MCF 10A (cell line): Measurements from ENCODE around the gene MAEA. TPM values are rescaled to one million over a fixed set of nuclear protein-coding genes. Genes with fewer than 3 reads are reported as not detected.

ENCODE experiments used
- BruUV-seq: library from RNA; stranded (reverse); fragments of 400-500 nt; replicated peaks from 2 replicates; lab custom pipeline; 2021; lab: Mats Ljungman, UMichigan
- CTCF ChIA-PET: fragments of 300-600 bp; sonication (Branson Sonifier 250); formaldehyde crosslinking; extraction: SDS; loops from one replicate; lab custom pipeline; 2021; ENCODE audit warnings: antibody characterized with exemption, inconsistent platforms; lab: Yijun Ruan, JAX
- POLR2A ChIA-PET: fragments of 300-600, 350-650 bp; sonication (Branson Sonifier 250); formaldehyde crosslinking; extraction: SDS; loops from one replicate; lab custom pipeline; 2020; ENCODE audit warnings: antibody characterized with exemption, inconsistent platforms; lab: Yijun Ruan, JAX
- DNase-seq: peaks from one replicate; pipeline ENCODE4 v3.0.0-alpha.2; 2018; ENCODE audit not compliant: unreplicated experiment
- H3K27ac Mint-ChIP-seq: one replicate; pipeline ENCODE4 v1.8.0; 2022; ENCODE audit warnings: mild to moderate bottlenecking, low read depth, mixed read lengths; ENCODE audit not compliant: unreplicated experiment
- H3K27me3 Mint-ChIP-seq: one replicate; pipeline ENCODE4 v1.8.0; 2022; ENCODE audit warnings: mixed read lengths; ENCODE audit not compliant: insufficient read depth, unreplicated experiment
- H3K36me3 Mint-ChIP-seq: one replicate; pipeline ENCODE4 v1.8.0; 2022; ENCODE audit warnings: mild to moderate bottlenecking, moderate library complexity, mixed read lengths; ENCODE audit not compliant: insufficient read depth, unreplicated experiment
- H3K4me1 Mint-ChIP-seq: one replicate; pipeline ENCODE4 v1.8.0; 2022; ENCODE audit warnings: mixed read lengths; ENCODE audit not compliant: insufficient read depth, unreplicated experiment
- H3K4me3 Mint-ChIP-seq: one replicate; pipeline ENCODE4 v1.8.0; 2022; ENCODE audit warnings: mild to moderate bottlenecking, moderate library complexity, mixed read lengths; ENCODE audit not compliant: unreplicated experiment
- H3K9me3 Mint-ChIP-seq: one replicate; pipeline ENCODE4 v1.8.0; 2022; ENCODE audit warnings: mixed read lengths; ENCODE audit not compliant: unreplicated experiment
- CTCF ChIP-seq: fragments of 200-600 bp; IDR thresholded peaks from one replicate; pipeline ENCODE4 v1.8.0; 2022; ENCODE audit warnings: antibody characterized with exemption, mild to moderate bottlenecking; ENCODE audit not compliant: unreplicated experiment
- intact Hi-C: fragments of 100-400 bp; cut with micrococcal nuclease; formaldehyde crosslinking; loops from 2 replicates; pipeline ENCODE4 v1.14.1; 2022
- total RNA-seq: library from RNA; stranded (reverse); gene quantifications from 2 replicates; pipeline ENCODE4 v1.2.3, GENCODE V29; 2022

Gene MAEA
- total RNA-seq, 1 experiment from 2014 or later: 89.6 TPM

DNA sequence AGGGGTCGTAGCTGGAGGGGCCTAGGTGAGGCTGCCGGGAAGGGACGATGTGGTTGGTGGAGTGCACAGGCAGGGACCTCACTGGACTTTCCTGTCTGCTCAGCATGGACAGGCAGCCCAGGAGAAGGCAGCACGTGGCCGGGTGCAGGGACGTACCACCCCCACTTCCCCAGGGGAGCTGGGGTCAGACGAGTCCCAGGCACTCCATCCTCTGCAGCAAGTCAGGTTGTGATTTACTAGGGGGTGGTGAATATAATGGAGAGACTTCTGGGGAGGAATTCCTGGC lies 39.2 kb upstream of the MAEA start:
- TF ChIP-seq CTCF: no peak
- peaks cover 28% of the 10 kb centered on the region for H3K36me3 Mint-ChIP-seq
- POLR2A ChIA-PET: interaction anchor here (0.9 to 5.7 kb wide), 3 partner anchors 40 to 97 kb away, joined by 3 to 112 read pairs (median 41); partner anchors contain the start of genes MAEA and UVSSA

DNA sequence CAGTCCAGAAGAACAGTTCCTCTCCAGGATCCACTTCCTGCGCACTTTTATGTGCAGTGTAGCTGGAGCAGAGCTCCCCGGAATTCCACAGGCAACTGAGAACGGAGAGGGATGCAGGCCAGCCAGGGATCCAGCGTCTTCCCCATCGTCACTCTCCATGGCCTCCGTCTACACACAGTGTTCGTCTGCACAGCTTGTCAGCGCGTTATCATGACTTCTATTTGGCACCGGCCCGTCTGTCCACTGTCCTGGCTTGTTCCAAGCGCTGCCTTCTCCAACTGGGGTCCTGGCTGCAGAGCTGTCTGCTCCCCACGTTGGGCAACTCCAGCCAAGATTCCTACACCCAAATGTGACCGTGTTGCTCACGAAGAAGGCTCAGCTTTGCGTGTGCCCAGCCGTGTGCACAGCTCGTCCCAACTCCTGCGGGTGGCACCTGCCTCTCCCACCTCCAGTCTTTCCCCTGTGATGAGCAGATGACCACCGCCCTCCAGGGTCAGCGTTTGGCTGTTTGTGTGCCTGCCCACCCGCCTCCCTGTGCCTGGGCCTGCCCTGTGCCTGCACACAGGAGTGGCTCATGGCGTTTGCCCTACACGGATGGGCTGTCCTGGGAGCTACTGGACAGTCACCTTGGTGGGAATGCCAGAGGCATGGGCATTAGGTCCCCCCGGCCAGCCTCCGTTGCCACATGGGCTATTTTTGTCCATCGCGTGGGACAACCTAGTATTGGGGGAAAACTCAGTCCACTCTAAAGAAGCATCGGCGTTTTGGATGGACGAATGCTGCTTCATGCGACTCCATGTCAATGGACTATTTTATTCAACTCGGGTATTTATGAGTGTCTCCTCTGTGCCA lies 38.5 kb upstream of the MAEA start:
- H3K27me3 Mint-ChIP-seq: no peaks in the 10 kb centered on the region
- intact Hi-C loops: no loop called here
- no peak overlapping the region for H3K27ac Mint-ChIP-seq
- BruUV-seq: no TSS peak
- CTCF ChIA-PET: interaction anchor here (0.5 to 1.3 kb wide), 4 partner anchors 17 to 199 kb away, joined by 3 to 4 read pairs (median 3); partner anchors contain the start of gene UVSSA
- DNase-seq: no peak
- POLR2A ChIA-PET: interaction anchor here (0.6 to 5.7 kb wide), 4 partner anchors 39 to 446 kb away, joined by 3 to 112 read pairs (median 22); partner anchors contain the start of genes MAEA and UVSSA
- peak overlapping the region; percentile 35 for H3K4me3 Mint-ChIP-seq
- H3K9me3 Mint-ChIP-seq: peaks cover 25% of the 10 kb centered on the region
- no peak for TF ChIP-seq CTCF
- H3K4me1 Mint-ChIP-seq: peaks cover 8% of the 10 kb centered on the region
- H3K36me3 Mint-ChIP-seq: peaks cover 27% of the 10 kb centered on the region

More for the DNA sequence above, 39.2 kb upstream of the MAEA start:
- Mint-ChIP-seq H3K4me1 (peaks cover 8% of the 10 kb centered on the region), H3K27me3 (no peaks in the 10 kb centered on the region), H3K4me3 (peak overlapping the region; percentile 35), H3K27ac (no peak overlapping the region), H3K9me3 (peaks cover 18% of the 10 kb centered on the region)
- CTCF ChIA-PET: interaction anchor here (0.5 to 1.3 kb wide), 4 partner anchors 15 to 199 kb away, joined by 3 to 4 read pairs (median 3); partner anchors contain the start of gene UVSSA
- no TSS peak for BruUV-seq
- no peak for DNase-seq
- intact Hi-C loops: no loop called here

DNA sequence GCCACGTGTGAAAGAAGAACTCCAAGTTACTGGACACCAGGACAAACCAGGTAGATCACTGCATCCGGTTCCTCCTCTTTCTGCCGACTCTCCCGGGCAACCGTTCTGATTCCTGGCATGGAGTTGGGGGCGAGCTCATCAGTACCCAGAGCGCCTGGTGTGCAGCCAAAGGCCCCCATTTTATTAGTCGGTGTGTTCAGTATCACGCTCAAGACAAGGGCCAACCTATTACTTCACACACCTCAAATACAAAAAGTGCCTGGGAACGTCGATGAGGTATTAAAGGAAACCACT lies 38.0 kb upstream of the MAEA start:
- intact Hi-C loops: no loop called here
- Mint-ChIP-seq H3K9me3 (peaks cover 29% of the 10 kb centered on the region), H3K4me1 (peaks cover 8% of the 10 kb centered on the region), H3K4me3 (no peak overlapping the region), H3K27ac (no peak overlapping the region), H3K27me3 (no peaks in the 10 kb centered on the region), H3K36me3 (peaks cover 26% of the 10 kb centered on the region)
- BruUV-seq: no TSS peak
- ChIA-PET CTCF (interaction anchor here (0.6 to 1.3 kb wide), 2 partner anchors 16 to 95 kb away, joined by 3 to 4 read pairs; partner anchors contain the start of gene UVSSA), POLR2A (interaction anchor here (0.6 kb wide), 1 partner anchor 445 kb away, joined by 3 read pairs; no protein-coding TSS in a partner anchor)
- TF ChIP-seq CTCF: no peak
- no peak for DNase-seq

- no TSS peak for BruUV-seq
- no peak for TF ChIP-seq CTCF
- H3K27ac Mint-ChIP-seq: no peak overlapping the region
- H3K27me3 Mint-ChIP-seq: no peaks in the 10 kb centered on the region
- peaks cover 20% of the 10 kb centered on the region for H3K36me3 Mint-ChIP-seq
- intact Hi-C loops: no loop called here
- H3K9me3 Mint-ChIP-seq: peaks cover 35% of the 10 kb centered on the region
- POLR2A ChIA-PET: interaction anchor here (0.6 to 2.5 kb wide), 2 partner anchors 94 to 460 kb away, joined by 4 to 10 read pairs; partner anchors contain the start of gene UVSSA
- CTCF ChIA-PET: interaction anchor here (0.5 to 0.7 kb wide), 3 partner anchors 9 to 456 kb away, joined by 3 read pairs; no protein-coding TSS in a partner anchor
- H3K4me1 Mint-ChIP-seq: peaks cover 8% of the 10 kb centered on the region
- DNase-seq: no peak
- H3K4me3 Mint-ChIP-seq: no peak overlapping the region
Observed at GRCh38 chr4:1252928-1253492, 36.7 kb upstream of the MAEA start.
